ENCODE measurements around the gene FAM237A.

- no peak for TF ChIP-seq CTCF (IDR thresholded peaks at IDR 0.05)
- TF ChIP-seq POLR2A (IDR thresholded peaks at IDR 0.05), result no peak
Measured at GRCh38 chr2:206688990-206689389, 46.7 kb downstream of the FAM237A start.

Measured in esophagus squamous epithelium (tissue), 4 donors.